HG03095 (cell line): ENCODE measurements around the gene PLGRKT.
"Not testable (repeated sequence)": the region's sequence is repeated elsewhere in the genome, so short reads cannot be mapped to it uniquely, and the experiment has no call there.

Experiments used
- ATAC-seq: cut with Tn5 transposase; IDR thresholded peaks from one replicate; pipeline ENCODE4 v1.9.1; 2021; ENCODE audit warnings: moderate library complexity; ENCODE audit not compliant: unreplicated experiment

The PLGRKT gene

GRCh38 chr9:5388026-5388819 is 49.5 kb downstream of the PLGRKT start:
- ATAC-seq = no peak

- no peak for ATAC-seq
Measured at GRCh38 chr9:5384436-5384835, 53.3 kb downstream of the PLGRKT start.

GRCh38 chr9:5382479-5382878 is 55.2 kb downstream of the PLGRKT start:
- no peak for ATAC-seq

DNA sequence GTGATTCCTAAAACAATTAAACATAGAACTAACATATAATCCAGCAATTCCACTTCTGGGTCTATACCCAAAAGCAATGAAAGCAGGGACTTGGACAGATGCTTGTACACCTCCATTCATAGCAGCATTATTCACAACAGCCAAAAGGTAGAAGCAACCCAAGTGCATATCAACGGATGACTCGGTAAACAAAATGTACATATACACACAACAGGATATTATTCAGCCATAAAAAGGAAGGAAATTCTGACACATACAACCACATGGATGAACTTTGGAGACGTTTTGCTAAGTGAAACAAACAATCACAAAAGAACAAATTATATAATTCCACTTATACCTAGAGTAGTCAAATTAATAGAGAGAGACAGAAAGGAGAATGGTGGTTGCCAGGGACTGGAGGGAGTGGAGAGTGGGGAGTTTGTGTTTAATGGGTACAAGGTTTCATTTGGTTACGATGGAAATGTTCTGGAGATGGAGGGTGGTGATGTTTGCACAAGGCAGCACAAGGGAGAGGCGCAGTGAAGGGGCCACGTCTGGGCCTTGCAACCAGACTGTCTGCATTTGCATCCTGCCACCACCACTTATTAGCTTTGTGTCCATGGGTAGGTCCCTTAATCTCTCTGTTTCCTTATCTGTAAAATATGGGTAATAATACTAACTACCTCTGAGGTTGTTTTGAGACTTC is 61.8 kb downstream of the PLGRKT start:
- ATAC-seq = no peak

GRCh38 chr9:5375091-5375490 is 62.6 kb downstream of the PLGRKT start:
- no peak for ATAC-seq

GRCh38 chr9:5364294-5365024 is 73.3 kb downstream of the PLGRKT start:
- peak; percentile 91 for ATAC-seq

DNA sequence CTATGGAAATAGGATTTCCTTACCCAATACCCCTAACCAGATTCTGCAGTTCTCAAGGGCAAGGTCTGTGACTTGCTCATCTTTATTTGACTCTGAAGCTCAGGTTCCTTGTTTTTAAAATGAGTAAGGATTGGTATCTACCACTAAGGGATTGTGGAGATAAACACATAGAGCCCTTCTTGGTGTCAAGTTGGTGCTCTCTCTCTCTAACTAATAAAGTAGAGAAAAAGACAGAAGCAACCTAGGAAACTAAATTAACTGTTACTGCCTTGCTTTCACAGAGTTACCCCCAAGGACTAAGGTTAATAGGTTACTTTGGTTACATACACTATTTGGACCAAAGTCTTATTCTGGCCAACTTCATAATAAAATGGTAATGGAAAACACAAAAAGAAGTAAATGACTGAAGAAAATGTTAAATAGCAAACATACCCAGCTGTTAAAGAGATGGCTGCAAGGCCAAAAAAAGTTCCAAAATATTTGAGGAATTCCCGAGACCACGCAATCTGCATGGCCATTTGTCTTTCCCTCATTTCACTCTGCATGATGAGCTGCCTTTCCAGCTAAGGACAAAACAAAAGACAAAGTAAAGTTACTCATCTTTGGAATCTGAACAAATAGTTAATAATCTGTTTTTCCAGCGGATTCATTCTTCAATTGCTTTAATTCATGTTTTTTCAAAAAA is 76.3 kb downstream of the PLGRKT start:
- no peak for ATAC-seq

GRCh38 chr9:5360341-5360740 is 77.4 kb downstream of the PLGRKT start:
- no peak for ATAC-seq

GRCh38 chr9:5357431-5358105 is 80.2 kb downstream of the PLGRKT start:
- no peak for ATAC-seq

GRCh38 chr9:5355817-5356216 is 81.9 kb downstream of the PLGRKT start:
- no peak for ATAC-seq

- ATAC-seq = no peak
Measured at GRCh38 chr9:5355226-5355625, 82.5 kb downstream of the PLGRKT start.

GRCh38 chr9:5354184-5354583 is 83.5 kb downstream of the PLGRKT start:
- no peak for ATAC-seq

- ATAC-seq = no peak
Measured at GRCh38 chr9:5352637-5353248, 85.0 kb downstream of the PLGRKT start.

GRCh38 chr9:5338992-5339981 is 98.4 kb downstream of the PLGRKT start, which contains the start of gene RLN1:
TSS of gene RLN1 (minus strand) at chr9:5339876. CDS start at chr9:5339746, 130 bp downstream.
- peak; percentile 99 for ATAC-seq

DNA sequence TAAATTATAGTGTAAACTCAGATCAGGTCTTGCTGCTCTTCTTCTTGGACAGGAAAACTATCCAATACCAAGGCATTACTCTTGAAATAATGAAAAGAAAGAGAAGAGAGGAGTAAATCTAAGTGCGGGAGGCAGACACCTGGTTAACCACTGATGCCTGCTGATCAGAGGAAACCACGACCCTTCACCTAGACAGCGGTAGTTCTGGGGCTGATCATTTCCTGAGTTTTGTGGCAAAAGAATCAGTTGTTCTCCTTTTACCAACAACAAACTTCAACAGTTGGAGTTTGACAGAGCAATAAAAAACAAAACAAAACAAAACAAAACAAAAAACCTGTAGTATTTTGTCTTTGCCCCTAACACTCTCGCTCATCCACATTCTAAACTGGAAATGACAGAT is 101.0 kb downstream of the PLGRKT start:
- no peak for ATAC-seq

DNA sequence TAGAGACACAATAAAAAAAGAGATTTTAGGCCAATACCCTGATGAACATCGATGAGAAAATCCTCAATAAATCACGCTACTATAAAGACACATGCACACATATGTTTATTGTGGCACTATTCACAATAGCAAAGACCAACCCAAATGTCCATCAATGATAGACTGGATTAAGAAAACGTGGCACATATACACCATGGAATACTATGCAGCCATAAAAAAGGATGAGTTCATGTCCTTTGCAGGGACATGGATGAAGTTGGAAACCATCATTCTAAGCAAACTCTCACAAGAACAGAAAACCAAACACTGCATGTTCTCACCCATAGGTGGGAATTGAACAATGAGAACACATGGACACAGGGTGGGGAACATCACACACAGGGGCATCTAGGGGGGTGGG is 106.4 kb downstream of the PLGRKT start:
- ATAC-seq = not testable (repeated sequence)

DNA sequence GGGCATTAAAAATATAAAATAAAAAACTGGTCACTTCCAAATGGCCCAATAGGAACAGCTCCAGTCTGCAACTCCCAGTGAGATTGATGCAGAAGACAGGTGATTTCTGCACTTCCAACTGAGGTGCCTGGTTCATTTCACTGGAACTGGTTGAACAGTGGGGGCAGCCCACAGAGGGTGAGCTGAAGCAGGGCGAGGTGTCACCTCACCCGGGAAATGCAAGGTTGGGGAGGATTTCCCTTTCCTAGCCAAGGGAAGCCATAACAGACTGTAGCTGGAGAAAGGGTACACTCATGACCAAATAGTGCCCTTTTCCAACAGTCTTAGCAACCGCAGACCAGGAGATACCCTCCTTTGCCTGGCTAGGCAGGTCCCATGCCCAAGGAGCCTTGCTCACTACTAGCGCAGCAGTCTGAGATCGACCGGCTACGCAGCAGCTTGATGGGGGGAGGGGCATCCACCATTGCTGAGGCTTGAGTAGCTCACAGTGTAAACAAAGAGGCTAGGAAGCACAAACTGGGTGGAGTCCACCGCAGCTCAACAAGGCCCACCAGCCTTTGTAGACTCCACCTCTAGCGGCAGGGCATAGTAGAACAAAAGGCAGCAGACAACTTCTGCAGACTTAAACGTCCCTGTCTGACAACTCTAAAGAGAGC is 110.7 kb downstream of the PLGRKT start:
- no peak for ATAC-seq

DNA sequence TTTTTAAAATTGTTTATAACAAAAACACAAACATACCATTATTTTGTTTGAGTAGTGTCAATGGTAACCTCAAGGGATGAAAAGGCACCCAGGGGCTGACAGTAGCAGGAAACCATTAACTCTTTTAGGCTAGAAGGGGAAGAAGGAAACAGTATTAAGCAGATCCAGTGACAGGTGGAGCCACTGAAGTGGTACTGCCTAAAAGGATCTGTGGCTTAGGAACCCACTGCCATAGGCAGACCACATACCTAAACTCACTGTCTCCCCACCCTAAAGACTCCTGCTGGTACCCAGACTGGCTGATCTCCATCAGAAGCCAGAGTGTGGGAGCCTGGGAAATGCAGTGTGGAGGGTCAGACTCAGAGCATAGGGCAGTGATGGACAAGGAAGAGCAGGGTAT is 111.5 kb downstream of the PLGRKT start:
- no peak for ATAC-seq
